ENCODE data around the gene PRPF18.

The PRPF18 gene

DNA sequence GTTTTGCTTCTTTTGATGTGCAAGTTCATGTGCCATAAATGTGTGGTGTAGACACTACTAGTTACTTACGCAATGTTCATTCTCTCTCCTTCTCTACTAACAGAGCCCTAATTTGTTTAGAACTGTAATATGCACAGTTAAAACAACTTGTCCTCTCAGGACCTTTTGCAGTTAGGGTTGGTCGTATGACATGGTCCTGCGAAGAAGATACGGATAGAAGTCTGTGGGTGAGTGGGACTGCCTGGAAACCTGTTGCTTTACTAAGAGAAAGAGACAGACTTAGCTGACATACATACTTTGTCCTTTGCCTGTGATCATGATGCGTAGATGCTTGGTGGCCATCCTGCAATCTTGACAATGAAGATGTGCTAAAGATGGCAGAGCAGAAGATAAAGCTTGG, 51.1 kb downstream of the PRPF18 start:
- DNase-seq (ENCODE audit: low read depth) = no peak

DNA sequence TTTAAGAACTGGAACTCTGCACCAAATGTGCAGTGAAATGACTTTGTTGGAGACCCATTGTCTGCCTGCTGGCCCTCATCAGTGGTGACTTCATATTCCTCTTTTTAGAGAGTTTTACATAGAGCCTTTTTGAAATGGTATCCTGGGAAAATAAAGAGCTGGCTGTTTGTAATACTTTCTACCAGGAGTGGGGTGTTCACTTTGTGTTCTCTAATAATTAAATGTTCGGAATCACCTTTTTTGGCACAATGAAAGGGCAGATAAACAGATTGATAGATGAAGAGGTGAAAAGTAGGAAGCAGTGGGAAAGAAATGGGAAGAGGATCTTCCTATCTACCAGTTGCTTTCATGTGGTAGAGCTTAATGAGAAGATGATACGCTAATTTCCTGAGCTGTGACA, 55.5 kb downstream of the PRPF18 start:
- DNase-seq (ENCODE audit: low read depth) = no peak

DNA sequence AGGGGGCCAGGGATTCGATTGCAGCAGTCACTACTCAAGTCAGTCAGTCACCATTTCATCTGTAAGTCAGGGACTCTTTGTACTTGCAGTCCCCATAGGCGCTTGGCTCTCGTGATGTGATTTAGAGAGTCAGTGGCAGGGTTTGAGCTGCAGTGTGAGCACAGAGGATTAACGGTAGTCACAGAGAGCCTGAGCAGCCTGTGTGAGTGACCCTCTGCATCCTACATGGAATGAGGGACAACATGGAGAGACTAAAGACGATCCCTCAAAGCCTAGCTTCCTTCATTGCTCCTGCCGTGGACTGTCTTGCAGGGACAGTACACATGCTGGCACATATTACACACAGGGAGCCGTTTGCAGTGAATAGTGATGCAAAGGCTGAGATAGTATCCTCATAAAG, 56.3 kb downstream of the PRPF18 start:
- no peak for DNase-seq (ENCODE audit: low read depth)

DNA sequence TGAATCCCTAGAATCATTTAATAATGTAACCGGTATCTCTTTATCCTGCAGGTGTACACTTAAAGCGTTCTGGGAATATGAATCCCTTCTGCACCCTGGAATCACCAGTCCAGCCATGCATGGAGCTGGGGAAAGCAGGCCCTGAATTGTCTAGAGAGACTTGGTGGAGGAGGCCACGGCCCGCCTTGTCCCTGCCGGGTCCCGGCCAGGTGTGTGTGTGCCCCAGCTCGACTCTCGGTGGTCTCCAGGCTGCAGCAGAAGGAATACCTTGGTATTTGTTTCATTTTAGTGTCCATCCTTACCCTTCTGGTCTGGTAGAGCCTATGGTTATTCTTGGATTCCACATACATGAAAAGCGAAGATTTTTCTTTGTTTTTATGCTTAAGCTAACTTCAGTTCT, 58.1 kb downstream of the PRPF18 start:
- no peak for DNase-seq (ENCODE audit: low read depth)

DNA sequence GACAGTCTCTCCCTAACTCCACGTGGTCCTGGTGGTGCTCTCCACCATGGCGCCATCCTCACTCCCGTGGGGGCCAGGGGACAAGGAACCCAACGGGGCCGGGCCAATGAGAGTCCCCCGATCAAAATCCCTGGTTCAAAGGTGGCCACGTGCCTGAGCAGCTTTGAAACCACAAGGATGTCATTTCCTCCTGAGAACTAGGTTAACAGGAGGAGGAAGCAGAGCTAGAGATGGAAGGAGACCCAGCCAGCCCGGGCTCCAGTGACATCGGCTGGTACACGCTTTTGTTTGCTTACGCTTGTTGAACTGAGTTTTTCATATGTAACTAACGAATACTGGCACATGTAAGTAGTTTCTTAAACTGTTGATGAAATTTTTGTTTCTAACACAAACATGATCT, 61.7 kb downstream of the PRPF18 start:
- no peak for DNase-seq (ENCODE audit: low read depth)

DNA sequence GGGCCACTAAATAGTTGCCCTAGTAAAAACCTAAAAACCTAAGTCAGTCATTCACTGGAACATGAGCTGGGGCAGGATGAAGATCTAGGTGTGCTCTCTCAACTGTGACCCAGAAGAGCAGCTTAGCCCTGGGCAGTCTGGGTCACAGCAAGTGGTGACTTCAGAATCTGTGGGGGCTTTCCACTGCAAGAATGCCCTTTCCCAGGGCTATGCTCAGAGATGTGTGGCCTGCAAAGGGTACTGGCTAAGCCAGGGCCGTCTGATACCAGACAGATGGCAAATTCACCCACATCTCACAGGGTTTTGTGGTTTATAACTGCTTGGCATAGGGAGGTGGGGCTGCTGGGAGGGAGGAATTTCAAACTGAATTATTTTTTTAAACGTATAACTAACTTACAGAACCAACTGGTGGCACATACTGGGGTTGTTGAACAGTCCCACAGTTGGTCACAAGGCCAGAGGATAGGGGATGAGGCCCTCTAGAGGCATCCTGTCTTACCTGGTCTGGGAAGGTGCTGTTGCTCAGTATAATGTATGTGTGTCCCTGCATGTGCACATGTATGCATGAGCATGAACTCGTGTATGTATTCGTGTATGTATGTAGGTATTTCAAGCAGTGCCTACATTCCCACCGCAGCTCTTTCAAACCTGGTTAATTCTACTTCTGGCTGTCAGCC, 63.2 kb downstream of the PRPF18 start:
- DNase-seq (ENCODE audit: low read depth) = no peak

DNA sequence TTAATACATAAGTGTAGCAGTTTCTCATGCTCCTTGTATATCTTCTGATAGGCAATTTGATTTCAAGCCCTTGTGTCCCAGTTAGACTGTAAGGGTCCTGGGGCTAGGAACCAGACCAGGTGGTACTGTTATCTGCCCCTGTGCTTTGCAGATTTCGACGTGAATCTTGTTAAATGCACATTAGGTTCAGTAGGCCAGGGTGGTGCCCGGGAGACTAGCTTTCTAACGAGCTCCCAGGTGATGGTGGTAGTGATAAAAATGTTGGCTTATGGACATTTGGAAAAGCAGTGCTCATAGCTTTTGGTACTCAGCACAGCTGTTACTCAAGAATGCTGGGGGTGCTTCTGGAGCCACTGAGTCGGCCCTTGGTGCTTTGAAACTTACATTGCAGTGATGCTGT, 64.2 kb downstream of the PRPF18 start:
- DNase-seq (ENCODE audit: low read depth) = no peak

DNA sequence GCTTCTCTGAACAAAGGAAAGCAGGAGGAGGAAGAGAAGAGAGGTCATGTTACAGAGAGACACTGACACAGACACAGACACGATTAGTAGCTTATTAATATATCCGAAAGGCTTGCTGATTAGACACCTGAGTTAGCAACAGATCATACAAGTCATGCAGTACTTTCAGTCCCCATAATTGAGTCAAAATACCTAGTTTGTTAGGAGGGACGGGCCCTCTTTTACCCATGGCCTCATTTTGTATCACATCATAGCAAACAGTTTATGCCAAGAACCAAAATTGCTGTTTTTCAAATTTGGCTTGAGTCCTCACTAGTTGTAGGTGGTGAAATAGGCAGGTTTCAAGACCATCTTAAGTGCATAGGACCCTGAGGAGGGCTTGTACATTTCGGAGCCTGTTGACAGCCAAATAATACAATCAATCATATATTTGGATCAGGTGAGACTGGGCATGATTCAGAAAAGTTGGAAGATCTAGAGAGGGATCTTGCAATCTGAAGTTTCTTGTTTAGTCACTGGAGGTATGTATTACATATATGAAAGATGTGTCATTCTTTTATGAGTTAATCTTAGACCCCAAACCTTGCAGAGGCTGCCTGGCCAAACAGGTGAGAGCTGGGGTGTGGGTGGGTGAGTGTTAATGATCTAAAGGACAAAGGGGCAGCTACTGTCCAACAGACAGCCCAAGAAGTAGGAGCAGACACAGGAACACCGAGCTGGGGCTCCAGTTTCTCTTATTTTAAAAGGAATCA, 65.4 kb downstream of the PRPF18 start:
- DNase-seq (ENCODE audit: low read depth) = no peak

DNA sequence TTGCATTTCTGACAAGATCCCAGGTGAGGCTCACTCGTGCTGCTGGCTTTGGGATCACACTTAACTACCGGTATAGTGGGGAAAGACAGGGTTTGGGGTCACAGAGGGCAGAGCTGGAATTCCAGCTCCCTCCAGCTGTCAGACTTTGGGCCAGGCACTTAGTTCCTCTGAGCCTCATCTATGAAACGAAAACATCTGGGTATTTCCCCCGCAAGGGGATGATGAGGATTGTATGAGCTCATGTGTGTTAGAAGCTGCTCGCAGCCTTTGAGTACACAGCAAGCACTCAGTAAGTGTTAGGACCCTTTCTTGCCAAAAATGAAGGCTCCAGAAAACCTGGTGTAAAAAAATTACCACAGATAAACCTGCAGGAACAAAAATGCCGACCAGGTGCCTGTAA, 66.1 kb downstream of the PRPF18 start:
- DNase-seq (ENCODE audit: low read depth) = no peak

DNA sequence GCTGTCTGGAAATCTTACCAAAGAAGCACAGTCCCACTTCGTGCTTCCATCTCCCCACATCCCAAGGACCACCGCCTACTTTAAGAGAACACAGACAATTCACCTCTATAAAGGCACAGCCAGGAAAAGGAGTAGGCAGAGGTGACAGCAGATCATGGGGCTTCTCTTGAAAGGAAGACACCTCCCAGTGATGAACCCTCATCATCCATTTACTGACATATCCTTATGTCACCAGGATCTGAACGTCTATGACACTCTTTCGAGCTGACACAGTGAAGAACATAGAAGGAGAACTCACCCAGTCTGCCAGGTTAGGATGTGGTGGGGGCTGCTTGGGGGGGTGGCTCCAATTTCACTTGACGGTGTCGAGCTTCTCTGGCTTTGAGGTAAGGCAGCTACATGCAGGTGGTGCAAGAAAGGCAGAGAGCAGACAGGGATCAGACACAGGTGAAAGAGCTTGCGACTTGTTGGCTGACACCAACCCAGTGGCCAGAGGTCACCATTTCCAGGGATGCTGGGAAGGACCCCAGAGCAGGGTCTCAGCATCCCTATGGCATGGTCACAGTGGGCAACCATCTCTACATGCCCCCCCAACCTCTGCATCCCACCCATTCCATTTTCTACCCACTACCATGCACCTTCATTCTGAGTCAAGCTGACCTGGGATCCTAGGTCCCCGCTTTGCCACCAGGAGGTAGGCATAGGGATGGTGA, 67.5 kb downstream of the PRPF18 start:
- no peak for DNase-seq (ENCODE audit: low read depth)

DNA sequence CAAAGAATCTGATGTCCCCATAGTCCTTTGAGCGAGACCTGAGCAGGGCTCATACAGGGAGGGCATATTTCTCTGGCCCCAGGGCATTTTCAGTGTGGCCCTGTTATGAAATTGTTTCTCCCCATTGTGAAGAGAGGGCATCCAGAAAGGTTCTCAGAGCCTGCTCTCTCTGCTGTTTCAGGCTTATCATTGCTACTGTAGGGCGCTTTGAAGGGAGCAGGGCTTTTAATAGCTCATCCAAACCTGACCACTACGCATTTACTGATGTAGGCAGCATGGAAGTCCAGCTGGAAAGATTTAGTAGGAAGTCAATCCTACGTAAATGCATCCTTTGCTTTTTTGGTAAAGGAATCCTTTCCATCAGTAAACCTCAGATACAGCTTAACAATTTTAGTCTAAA, 68.1 kb downstream of the PRPF18 start:
- DNase-seq (ENCODE audit: low read depth) = no peak

DNA sequence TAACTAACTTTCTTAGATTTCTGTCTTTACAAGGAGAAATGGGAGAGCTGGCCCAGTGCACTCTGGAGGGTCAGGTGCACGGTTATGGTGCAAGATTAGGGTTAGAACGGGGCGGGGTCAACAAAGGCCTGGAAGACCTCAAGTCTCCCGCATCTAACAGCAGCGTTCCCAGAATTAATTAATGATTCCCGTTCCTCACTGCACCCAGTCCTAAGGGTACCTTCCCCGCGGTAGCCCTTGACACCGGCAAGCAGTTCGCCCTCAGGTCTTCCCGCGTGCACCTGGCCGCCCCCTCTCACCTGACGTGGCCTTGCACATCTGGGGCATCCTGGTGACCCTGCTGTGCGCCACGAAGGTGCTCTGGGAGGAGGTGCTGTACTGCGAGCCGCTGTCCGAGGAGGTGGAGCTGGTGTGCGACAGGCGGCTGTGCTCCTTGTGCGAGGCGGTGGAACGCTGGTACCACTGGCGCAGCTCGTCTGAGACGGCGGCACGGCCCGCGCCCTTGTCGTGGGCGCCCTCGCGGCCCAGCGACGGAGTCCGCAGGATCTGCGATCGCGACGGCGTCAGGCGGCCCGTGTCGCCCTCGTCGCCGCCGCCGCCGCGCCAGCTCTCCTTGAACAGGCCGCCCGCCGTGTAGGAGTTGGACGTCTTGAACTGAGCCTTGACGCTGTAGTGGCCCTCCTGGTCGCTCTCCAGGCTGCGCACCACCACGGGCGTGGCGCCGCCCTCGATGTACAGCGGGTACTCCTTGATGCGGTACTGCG, 69.8 kb downstream of the PRPF18 start:
- no peak for DNase-seq (ENCODE audit: low read depth)

DNA sequence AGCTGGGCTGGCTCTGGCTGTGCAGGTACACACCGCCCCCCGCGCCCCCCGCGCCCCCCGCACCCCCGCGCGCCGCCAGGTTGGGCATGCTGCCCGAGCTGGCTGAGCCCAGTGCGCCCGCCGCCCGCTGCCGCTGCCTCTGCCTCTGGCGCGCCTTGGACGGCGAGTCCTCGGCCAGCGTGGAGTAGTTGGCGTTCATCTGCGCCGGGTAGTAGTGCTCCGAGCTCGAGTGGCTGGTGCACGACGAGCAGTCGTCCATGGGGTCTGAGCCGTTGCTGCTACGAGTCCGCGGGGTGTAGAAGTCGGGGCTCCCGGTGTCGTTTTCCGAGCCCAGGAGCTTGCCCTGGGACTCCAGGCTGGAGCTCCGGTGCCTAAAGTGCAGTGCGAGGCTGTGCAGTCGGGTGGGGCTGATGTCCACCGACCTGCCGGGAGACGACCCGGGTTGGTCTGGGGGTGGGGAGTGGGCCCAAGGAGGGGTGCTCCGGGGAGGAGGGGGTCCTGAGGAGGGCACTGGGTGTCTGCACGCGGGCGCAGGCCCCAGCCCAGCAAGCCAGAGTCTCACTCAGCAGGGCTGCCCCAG, 70.4 kb downstream of the PRPF18 start:
- no peak for DNase-seq (ENCODE audit: low read depth)

DNA sequence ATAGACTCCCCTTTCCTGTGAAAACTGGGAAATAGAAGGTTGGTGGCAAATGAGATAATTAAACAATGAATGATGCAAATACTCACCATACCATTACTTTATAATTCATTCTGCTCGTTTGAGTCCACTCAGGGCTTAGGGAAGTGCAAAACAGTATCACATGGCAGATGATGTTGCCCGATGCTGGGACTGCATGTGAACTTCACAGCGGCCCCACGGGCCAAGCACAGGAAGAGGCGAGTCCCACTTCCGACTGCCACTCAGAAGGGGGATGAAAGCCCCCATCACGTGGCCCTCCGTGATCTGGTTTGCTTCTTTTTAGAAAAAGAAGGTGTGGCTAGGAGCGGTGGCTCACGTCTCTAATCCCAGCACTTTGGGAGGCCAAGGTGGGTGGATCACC, 71.5 kb downstream of the PRPF18 start:
- no peak for DNase-seq (ENCODE audit: low read depth)

DNA sequence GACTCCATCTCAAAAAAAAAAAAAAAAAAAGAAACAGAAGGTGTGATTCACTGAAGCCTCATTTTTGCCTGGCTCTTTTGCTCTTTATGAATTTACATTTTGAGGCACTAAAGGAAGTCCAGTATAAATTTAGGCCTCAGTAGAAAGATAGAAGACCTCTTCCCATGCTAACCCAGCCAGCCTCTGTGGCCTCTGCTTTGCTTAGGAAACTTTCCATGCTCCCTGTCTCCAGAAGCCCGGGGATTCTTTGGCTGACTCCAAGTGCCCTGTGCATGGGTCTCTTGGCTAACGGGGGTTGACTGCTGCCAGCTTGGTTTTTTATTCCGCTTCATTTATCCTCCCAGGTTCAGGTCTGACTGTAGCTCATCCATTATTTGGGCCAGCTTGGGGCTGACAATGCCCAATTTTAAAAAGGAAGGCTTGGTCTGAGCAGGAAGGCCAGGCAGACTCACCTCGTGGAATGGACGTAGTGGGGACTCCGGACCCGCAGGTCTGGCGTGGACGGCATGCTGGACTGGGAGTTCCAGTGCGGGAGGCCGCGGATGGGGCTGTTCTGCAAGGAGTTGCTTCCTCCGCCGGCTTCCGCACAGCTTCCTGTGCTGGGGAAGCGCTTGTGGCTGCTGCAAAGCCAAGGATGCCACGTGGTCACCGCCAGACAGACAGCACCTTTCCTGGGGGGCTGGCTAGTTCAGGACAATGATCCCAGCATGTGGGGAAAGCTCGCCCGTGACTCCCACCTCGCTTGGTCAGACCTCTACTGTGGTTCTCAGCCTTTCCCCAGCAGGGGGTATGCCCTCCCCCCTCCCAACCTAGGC, 72.3 kb downstream of the PRPF18 start:
- DNase-seq (ENCODE audit: low read depth) = no peak

DNA sequence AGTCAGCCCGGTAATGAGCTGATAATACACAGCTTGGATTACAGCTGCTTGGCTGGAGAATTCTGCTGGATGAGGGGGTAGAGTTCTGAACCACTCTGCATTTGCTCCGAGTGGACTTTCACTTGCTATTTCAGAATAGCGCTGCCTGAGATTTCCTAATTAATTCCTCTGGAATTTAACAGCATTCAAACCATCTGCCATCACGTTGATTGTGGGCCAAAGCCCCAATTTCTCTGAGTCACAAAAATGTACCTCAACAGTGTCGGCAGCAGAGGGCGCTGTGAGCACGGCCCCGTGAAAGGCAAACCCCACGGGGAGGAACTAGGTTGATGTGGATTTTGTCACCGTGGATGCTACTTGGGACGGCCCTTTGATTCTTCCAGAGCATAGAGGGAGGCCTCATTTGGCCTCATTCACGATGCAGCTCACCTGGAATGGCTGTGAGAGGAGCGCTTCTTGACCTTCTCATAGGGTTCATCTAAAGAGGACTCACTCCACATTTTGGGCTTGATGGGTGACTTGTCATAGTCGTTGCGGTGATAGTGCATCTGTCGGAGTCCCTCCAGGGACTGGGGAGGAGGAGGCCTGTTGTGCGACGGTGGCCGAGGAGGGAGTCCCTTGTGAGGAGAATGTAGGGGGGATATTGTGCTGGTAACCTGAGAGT, 73.3 kb downstream of the PRPF18 start:
- DNase-seq (ENCODE audit: low read depth) = peak; percentile 75

DNA sequence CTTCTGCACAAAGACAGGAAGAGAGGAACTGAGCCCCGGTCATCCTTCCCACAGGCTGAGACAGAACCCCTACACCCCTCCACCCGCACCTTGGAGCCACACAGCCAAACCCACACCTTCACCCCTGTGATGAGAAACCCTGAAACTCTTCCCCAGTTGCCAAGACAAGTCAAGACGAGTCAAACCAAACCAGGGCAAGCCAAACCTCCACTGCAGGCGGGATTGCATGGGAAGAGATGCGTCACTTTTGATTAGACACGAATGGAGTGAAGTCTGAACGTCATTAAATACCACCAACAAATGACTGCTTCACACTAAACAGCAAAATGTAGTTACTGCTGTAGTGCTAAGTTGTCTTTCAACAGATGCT, 73.8 kb downstream of the PRPF18 start:
- peak; percentile 52 for DNase-seq (ENCODE audit: low read depth)

DNA sequence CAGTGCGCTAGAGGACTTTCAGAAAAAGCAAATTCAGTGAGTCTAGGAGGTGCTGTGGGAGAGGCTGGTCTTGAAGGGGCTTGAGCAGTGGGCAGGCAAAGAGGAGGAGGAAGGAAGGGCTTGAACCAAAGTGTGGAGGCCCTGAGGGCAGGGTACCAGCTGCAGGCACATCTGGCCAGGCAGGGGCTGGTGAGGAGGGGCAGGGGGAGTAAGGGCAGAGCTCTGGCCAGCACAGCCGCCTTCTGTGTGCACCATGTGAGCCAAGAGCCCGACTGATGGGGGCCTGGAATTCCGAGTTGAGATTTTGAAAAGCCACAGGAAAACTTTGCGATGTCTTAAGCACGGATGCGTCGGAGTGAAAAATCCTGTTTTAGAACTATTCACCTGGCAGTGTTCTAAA, 74.5 kb downstream of the PRPF18 start:
- no peak for DNase-seq (ENCODE audit: low read depth)

DNA sequence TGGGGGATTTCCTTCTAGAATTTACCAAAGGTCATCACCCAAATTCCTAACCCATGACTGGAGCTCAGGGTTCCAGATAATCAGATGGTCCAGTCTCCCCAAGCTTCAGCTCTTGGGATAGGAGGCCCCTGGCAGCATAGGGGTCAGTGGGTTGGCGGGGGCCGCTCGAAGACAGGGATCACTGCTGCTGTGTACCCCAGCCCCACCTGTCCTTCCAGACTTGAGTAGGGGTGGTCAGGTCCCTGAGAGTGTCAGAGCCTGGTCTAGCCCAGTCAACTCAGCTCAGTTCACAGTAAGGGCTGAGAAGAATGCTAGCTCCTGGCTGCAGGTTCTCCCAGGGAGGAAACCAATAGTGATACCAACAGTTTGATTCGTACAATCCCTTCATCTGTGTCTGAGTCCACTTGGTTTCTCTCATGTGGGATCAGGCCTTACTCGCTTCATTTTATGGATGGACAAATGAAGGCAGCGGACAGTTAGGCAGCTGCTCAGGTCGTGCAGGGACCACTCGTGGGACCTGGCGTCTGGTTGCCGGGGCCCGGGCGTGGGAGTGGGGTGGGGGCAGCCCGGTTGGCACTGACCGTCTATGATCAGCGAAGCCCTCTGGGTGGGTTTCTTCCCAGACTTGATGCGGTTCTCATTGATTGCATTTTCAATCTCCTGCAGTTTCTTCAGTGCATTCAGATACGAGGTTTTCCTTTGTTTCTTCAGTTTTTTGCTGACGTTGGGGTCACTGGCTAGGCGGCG, 78.9 kb downstream of the PRPF18 start:
- DNase-seq (ENCODE audit: low read depth) = no peak

DNA sequence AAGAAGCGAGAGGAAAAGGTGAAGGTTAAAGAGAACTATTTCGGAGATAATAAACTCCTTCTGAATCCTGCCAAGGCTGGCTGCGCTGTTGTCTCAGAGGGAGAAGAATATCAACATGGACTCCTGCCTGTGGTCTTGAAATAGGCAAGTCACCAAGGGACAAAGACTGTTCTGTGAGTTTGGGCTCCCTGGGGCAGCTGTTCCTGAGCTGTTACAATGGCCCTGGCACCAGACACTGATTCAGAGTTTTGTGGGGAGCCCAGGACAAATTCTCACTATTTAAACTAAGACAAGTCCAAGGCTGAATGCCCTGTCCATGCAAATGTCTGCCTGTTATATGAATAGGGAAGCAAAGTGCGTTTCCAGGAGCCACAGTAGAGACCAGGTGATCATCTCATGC, 81.4 kb downstream of the PRPF18 start:
- no peak for DNase-seq (ENCODE audit: low read depth)

Data from EH (cell line).